Measurements from ENCODE around the gene APC2.
"Not testable (repeated sequence)": the region's sequence is repeated elsewhere in the genome, so short reads cannot be mapped to it uniquely, and the experiment has no call there.

APC2 gene

GRCh38 chr19:1429750-1430149 lies 20.2 kb upstream of the APC2 start:
- no peak for FAIRE-seq

- FAIRE-seq, result no peak
Observed at GRCh38 chr19:1430246-1430645, 19.7 kb upstream of the APC2 start.

GRCh38 chr19:1431759-1432506 lies 18.0 kb upstream of the APC2 start:
- no peak for FAIRE-seq

GRCh38 chr19:1432507-1432887 lies 17.4 kb upstream of the APC2 start:
- FAIRE-seq, result no peak

GRCh38 chr19:1433119-1434039 lies 16.5 kb upstream of the APC2 start:
- FAIRE-seq, result no peak

GRCh38 chr19:1434040-1434366 lies 15.9 kb upstream of the APC2 start:
- FAIRE-seq, result no peak

- no peak for FAIRE-seq
Observed at GRCh38 chr19:1434577-1435060, 15.3 kb upstream of the APC2 start.

- no peak for FAIRE-seq
Observed at GRCh38 chr19:1435378-1435989, 14.4 kb upstream of the APC2 start.

GRCh38 chr19:1437609-1438008 lies 12.3 kb upstream of the APC2 start:
- FAIRE-seq, result no peak

- FAIRE-seq, result peak; percentile 95
Observed at GRCh38 chr19:1438035-1438932, 11.6 kb upstream of the APC2 start, which contains the start of gene RPS15. TSS of gene RPS15 (plus strand) at chr19:1438396. CDS start at chr19:1438426, 30 bp downstream.

GRCh38 chr19:1438933-1439354 lies 11.0 kb upstream of the APC2 start:
- no peak for FAIRE-seq

GRCh38 chr19:1439525-1440417 lies 10.2 kb upstream of the APC2 start:
- FAIRE-seq, result not testable (repeated sequence)

- FAIRE-seq, result no peak
Observed at GRCh38 chr19:1440418-1440801, 9.5 kb upstream of the APC2 start.

GRCh38 chr19:1441022-1441426 lies 8.9 kb upstream of the APC2 start:
- FAIRE-seq, result no peak

- no peak for FAIRE-seq
Observed at GRCh38 chr19:1441677-1442438, 8.1 kb upstream of the APC2 start.

- no peak for FAIRE-seq
Observed at GRCh38 chr19:1445185-1445931, 4.6 kb upstream of the APC2 start.

- no peak for FAIRE-seq
Observed at GRCh38 chr19:1445932-1446712, 3.8 kb upstream of the APC2 start.

GRCh38 chr19:1446713-1447481 lies 3.0 kb upstream of the APC2 start:
- FAIRE-seq, result no peak

Measured in G401.6 (cell line).